Activated CD8-positive, alpha-beta memory T cell treated with anti-CD3 and anti-CD28 coated beads for 36 hours (primary cell): Measurements from ENCODE around the gene TOMM40L. TPM values are rescaled to one million over a fixed set of nuclear protein-coding genes. Genes with fewer than 3 reads are reported as not detected.

ENCODE experiments used
- CTCF ChIA-PET: fragments of 350-600 bp; sonication (Branson Sonifier 250); formaldehyde crosslinking; loops from one replicate; lab custom pipeline; 2021; ENCODE audit warnings: antibody characterized with exemption; lab: Charles Lee
- POLR2A ChIA-PET: fragments of 350-600 bp; sonication (Branson Sonifier 250); formaldehyde crosslinking; loops from one replicate; lab custom pipeline; 2021; ENCODE audit warnings: antibody characterized with exemption; lab: Charles Lee
- total RNA-seq, 2 experiments: library from RNA; stranded (reverse); gene quantifications; one replicate each; pipeline ENCODE4 v1.2.3, GENCODE V29; 2021

The TOMM40L gene
- total RNA-seq, 2 experiments from 2014 or later: 23.7 to 25.1 TPM

DNA sequence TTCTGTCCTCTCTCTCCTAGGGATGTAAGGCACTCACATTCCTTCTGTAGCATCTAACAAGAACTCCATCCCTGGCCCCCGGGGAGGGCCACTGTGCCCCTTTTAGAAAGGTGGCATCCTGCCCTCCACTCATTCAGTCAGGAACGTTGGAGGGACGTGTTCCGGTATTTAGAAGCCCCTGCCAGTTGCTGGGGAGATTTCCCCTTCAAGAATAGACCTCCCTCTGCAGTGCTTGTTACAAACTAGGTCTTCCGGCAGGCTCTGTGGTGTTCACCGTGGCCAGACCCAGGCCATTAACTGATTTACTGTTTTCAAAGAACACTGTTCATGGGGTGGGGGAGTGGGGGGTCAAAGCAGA, 33.5 kb downstream of the TOMM40L start:
- POLR2A ChIA-PET: no interaction called here
- CTCF ChIA-PET: interaction anchor here (0.7 to 1.8 kb wide), 2 partner anchors 10 to 122 kb away, joined by 4 to 7 read pairs; no protein-coding TSS in a partner anchor

DNA sequence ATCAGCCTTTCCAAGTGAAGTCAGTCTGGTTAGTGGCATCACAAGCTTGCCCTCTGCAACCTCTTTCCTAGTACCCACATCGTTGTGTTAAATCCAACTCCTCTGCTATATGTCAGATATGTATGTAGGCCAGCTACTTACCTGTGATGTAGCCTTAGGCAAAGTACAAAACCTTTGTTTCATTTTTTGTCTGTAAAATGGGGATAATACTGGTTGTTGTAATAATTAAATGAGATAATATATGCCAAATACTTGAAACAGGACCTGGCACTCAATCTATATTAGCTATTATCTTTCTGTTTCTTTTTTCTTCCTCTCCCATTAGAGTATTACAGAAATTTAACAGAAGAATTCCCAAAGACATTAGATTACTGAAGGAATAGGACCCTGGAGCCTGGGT, 33.9 kb downstream of the TOMM40L start:
- POLR2A ChIA-PET: no interaction called here

DNA sequence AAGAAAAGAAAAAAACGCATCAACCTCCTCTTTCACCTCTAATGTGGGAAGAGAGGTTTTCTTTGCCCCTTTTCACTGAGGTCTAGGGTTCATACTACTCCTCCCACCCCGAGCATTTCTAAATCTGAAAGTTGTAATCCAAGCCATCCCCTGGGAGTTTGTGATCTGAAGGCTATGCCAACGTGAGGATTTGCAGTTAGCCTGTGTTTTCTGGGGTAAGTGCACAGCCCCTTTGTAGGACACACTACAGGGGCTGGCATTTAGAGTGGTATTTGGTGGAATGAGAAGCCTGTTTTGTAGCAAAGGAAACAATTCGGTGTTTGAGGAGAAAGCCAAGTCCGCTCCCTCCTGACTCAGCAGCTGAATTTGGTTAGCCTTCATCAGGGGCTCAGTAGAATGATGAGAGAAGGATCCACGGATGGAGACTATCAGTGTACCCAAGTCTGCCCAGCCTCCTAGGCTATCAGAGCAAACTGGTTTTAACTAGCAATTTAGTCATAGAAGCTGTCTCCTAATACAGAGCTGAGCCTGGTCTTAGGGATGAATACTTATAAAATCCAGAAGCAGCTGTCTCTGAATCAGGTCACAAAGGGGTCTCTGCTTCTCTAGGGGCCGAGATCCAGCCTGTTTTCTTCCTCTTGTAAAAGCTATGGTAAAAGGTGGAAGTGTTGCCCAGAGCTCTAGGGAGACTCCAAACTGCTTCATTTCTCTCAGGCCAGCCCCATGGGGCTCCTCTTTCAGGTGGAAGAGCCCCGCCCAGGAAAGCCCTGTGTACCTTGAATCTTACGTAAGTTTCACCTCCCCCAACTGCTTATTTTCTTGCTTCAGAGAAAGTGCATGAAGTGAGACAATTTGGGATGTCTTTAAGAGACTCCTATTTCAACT, 34.8 kb downstream of the TOMM40L start:
- CTCF ChIA-PET: interaction anchor here (1.0 kb wide), 1 partner anchor 35 kb away, joined by 4 read pairs; the partner anchor contains the start of gene TOMM40L
- POLR2A ChIA-PET: interaction anchor here (0.6 kb wide), 1 partner anchor 46 kb away, joined by 7 read pairs; no protein-coding TSS in a partner anchor

More for the DNA sequence above, 33.9 kb downstream of the TOMM40L start:
- CTCF ChIA-PET: interaction anchor here (1.8 kb wide), 1 partner anchor 122 kb away, joined by 7 read pairs; no protein-coding TSS in a partner anchor

DNA sequence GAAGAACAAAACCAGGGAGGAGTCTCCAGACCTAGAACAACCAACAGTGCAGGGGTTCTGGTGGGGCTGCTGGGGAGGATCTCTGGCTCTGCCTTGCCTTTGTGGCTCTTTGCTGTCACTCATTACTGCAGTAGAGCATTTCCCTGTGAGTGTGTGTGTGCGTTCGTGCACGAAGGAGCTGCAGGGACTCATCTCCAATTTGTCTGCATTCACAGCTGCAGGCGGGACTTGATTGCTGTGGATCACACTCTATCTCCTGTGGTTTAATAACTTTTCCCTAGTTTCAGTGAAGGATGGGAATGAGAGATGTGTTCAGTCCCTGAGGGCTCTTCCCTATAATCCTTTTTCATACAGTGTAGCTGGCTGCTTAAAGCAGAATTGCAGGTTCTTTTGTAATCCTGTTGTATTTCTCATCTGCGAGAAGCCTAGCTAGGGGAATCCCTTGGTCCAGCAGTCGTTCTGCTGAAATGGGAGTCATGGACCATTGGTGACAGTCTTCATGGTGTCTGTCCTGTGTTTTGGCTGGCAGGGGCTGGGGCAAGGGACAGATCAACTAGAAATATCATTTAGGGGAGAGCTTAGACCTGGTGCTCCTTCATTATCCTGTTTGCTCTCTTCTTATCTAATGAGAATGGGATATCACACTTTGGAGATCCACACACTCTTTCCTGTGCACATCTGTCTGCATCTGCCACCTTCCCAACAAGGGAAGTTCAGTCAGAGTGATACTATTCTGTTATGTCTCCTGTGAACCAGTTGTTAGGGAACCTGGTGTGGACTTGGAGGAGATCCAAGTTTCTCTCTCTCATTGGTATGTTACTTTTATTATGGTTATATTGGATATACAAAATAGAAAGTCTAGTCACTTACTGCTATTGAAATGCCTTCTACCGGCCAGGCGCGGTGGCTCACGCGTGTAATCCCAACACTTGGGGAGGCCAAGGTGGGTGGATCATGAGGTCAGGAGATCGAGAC, 35.7 kb downstream of the TOMM40L start:
- POLR2A ChIA-PET: interaction anchor here (0.6 kb wide), 1 partner anchor 45 kb away, joined by 7 read pairs; no protein-coding TSS in a partner anchor
- CTCF ChIA-PET: interaction anchor here (1.0 kb wide), 1 partner anchor 36 kb away, joined by 4 read pairs; the partner anchor contains the start of gene TOMM40L

- POLR2A ChIA-PET: interaction anchor here (0.7 kb wide), 1 partner anchor 24 kb away, joined by 16 read pairs; no protein-coding TSS in a partner anchor
Observed at GRCh38 chr1:161265305-161265704, 39.4 kb downstream of the TOMM40L start.

DNA sequence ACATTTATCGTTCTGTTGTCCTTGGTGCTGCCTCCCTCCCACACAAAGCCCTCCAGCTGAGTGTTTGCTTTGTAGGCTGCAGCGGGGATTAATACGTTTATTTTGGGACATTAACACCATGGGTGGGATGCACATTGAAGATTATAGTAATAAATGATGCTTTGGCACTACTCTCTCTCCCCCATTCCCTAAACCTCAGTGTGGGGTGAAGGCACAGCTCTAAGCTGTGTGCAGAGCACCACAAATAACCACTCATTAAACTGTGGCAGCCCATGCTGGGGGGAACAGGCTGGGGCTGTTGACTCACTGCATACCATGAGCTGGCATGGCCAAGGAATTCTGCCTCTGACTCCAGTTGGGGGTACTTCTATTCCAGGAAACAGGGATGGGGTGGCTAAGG, 40.3 kb downstream of the TOMM40L start:
- ChIA-PET CTCF (interaction anchor here (0.7 kb wide), 1 partner anchor 9 kb away, joined by 4 read pairs; no protein-coding TSS in a partner anchor), POLR2A (interaction anchor here (0.7 kb wide), 1 partner anchor 24 kb away, joined by 16 read pairs; no protein-coding TSS in a partner anchor)

More at GRCh38 chr1:161265305-161265704, 39.4 kb downstream of the TOMM40L start:
- CTCF ChIA-PET: interaction anchor here (0.7 kb wide), 1 partner anchor 8 kb away, joined by 4 read pairs; no protein-coding TSS in a partner anchor

DNA sequence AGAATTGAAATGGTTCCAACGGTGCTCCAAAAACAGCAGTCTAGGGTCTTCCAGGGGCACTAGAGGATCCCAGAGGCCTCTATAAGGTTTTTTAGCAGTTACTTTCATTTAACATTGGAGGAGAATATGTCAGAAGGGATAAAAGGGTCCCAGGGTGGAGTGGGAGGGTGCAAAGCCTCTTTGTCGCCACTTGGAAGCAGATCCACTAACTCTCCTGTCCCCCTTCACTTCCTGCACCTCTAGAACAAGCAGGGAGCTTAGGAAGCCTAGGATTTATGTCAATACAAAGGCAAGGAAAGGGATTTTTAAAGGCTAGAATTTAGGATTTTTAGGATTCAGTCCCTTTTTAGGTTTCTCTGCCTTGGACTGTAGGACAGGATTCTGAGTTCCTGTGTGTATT, 41.0 kb downstream of the TOMM40L start:
- POLR2A ChIA-PET: no interaction called here
- CTCF ChIA-PET: no interaction called here

- CTCF ChIA-PET: no interaction called here
Observed at GRCh38 chr1:161267321-161267720, 41.5 kb downstream of the TOMM40L start.

GRCh38 chr1:161273402-161273801, 47.5 kb downstream of the TOMM40L start:
- ChIA-PET CTCF (interaction anchor here (1.3 kb wide), 1 partner anchor 13 kb away, joined by 4 read pairs; no protein-coding TSS in a partner anchor), POLR2A (interaction anchor here (0.7 kb wide), 1 partner anchor 32 kb away, joined by 3 read pairs; no protein-coding TSS in a partner anchor)

More at GRCh38 chr1:161267321-161267720, 41.5 kb downstream of the TOMM40L start:
- POLR2A ChIA-PET: no interaction called here

DNA sequence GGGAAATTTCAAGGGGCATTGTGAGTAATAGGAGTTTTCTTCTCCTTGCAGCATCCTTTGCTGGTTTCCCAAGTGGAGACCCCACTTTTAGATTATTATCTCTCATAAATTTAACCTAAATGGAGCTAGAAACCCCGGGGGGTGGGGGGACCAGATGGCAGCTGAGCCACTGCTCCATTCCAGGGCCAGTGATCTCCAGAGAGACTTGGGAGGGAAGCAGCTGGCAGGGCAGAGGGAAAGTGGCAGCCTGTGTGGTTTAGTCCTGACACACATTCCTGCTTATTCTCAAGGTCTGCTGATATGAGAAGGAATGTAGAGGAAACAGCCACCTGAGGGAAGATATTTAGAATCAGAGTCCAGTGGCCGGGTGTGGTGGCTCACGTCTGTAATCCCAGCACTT, 49.0 kb downstream of the TOMM40L start:
- POLR2A ChIA-PET: no interaction called here

More for the DNA sequence above, 49.0 kb downstream of the TOMM40L start:
- CTCF ChIA-PET: interaction anchor here (0.6 to 1.3 kb wide), 2 partner anchors 11 to 87 kb away, joined by 3 to 4 read pairs; no protein-coding TSS in a partner anchor

Other genes starting within 250 kb of the TOMM40L start
- 10 to 100 TPM in 1 of 2 experiments, 1 to 10 TPM in 1; 8.6 to 11.5 TPM for gene F11R, start 204.9 kb upstream of the TOMM40L start, total RNA-seq
- 10 to 100 TPM; 40.9 to 43.2 TPM for gene TSTD1, start 187.1 kb upstream of the TOMM40L start, total RNA-seq
- 10 to 100 TPM; 58.4 to 63.8 TPM for gene USF1, start 180.1 kb upstream of the TOMM40L start, total RNA-seq
- 100 to 1,000 TPM; 149 TPM for gene ARHGAP30, start 156.2 kb upstream of the TOMM40L start, total RNA-seq
- gene NECTIN4, start 136.5 kb upstream of the TOMM40L start, total RNA-seq: under 1 TPM in 1 of 2 experiments, not detected in 1; 0.08 TPM
- under 1 TPM; 0.38 to 0.53 TPM for gene KLHDC9, start 127.7 kb upstream of the TOMM40L start, total RNA-seq
- gene PFDN2, start 108.0 kb upstream of the TOMM40L start, total RNA-seq: 100 to 1,000 TPM; 148 to 159 TPM
- 10 to 100 TPM; 38.6 to 40.3 TPM for gene NIT1, start 108.0 kb upstream of the TOMM40L start, total RNA-seq
- gene DEDD, start 93.4 kb upstream of the TOMM40L start, total RNA-seq: 10 to 100 TPM; 42.4 to 42.7 TPM
- gene UFC1, start 72.1 kb upstream of the TOMM40L start, total RNA-seq: 10 to 100 TPM; 99.0 to 99.9 TPM
- gene USP21, start 66.6 kb upstream of the TOMM40L start, total RNA-seq: 10 to 100 TPM; 23.4 to 25.3 TPM
- 10 to 100 TPM; 23.1 to 24.1 TPM for gene PPOX, start 59.6 kb upstream of the TOMM40L start, total RNA-seq
- gene B4GALT3, start 48.6 kb upstream of the TOMM40L start, total RNA-seq: 10 to 100 TPM; 56.4 to 58.9 TPM
- gene ADAMTS4, start 27.0 kb upstream of the TOMM40L start, total RNA-seq: under 1 TPM; 0.27 to 0.69 TPM
- gene NDUFS2, start 23.7 kb upstream of the TOMM40L start, total RNA-seq: 10 to 100 TPM; 87.3 to 88.8 TPM
- gene FCER1G, start 10.8 kb upstream of the TOMM40L start, total RNA-seq: 1 to 10 TPM in 1 of 2 experiments, under 1 TPM in 1; 0.95 to 1.1 TPM
- not detected for gene APOA2, start 2.4 kb upstream of the TOMM40L start, total RNA-seq
- gene NR1I3, start 12.1 kb downstream of the TOMM40L start, total RNA-seq: not detected
- under 1 TPM in 1 of 2 experiments, not detected in 1; 0.13 TPM for gene PCP4L1, start 32.7 kb downstream of the TOMM40L start, total RNA-seq
- gene MPZ, start 83.9 kb downstream of the TOMM40L start, total RNA-seq: 1 to 10 TPM; 2.3 to 2.6 TPM
- 100 to 1,000 TPM; 211 to 218 TPM for gene SDHC, start 88.3 kb downstream of the TOMM40L start, total RNA-seq
- gene CFAP126, start 141.8 kb downstream of the TOMM40L start, total RNA-seq: not detected